GM04503 (cell line): Measurements from ENCODE around the gene SCN9A.
"Not testable (repeated sequence)": the region's sequence is repeated elsewhere in the genome, so short reads cannot be mapped to it uniquely, and the experiment has no call there.

Experiments used
- DNase-seq: peaks from one replicate; pipeline ENCODE4 v3.0.0-alpha.2; 2012; ENCODE audit warnings: low read depth

The SCN9A gene

GRCh38 chr2:166240387-166241313, 135.1 kb downstream of the SCN9A start:
- no peak for DNase-seq

GRCh38 chr2:166239548-166239947, 136.2 kb downstream of the SCN9A start:
- peak; percentile 62 for DNase-seq

- no peak for DNase-seq
Measured at GRCh38 chr2:166238176-166238575, 137.6 kb downstream of the SCN9A start.

- DNase-seq = peak; percentile 50
Measured at GRCh38 chr2:166234112-166234846, 141.5 kb downstream of the SCN9A start.

- DNase-seq = no peak
Measured at GRCh38 chr2:166233244-166233643, 142.5 kb downstream of the SCN9A start.

GRCh38 chr2:166230724-166231070, 145.0 kb downstream of the SCN9A start:
- no peak for DNase-seq

GRCh38 chr2:166230024-166230723, 145.6 kb downstream of the SCN9A start:
- peak; percentile 34 for DNase-seq

GRCh38 chr2:166229678-166230023, 146.1 kb downstream of the SCN9A start:
- no peak for DNase-seq

GRCh38 chr2:166224197-166224596, 151.5 kb downstream of the SCN9A start:
- no peak for DNase-seq

- no peak for DNase-seq
Measured at GRCh38 chr2:166223298-166223697, 152.4 kb downstream of the SCN9A start.

GRCh38 chr2:166211079-166211478, 164.7 kb downstream of the SCN9A start:
- DNase-seq = no peak

GRCh38 chr2:166209944-166210343, 165.8 kb downstream of the SCN9A start:
- DNase-seq = not testable (repeated sequence)

GRCh38 chr2:166209367-166209766, 166.4 kb downstream of the SCN9A start:
- DNase-seq = not testable (repeated sequence)

- not testable (repeated sequence) for DNase-seq
Measured at GRCh38 chr2:166206153-166206552, 169.6 kb downstream of the SCN9A start.

- no peak for DNase-seq
Measured at GRCh38 chr2:166202778-166203177, 173.0 kb downstream of the SCN9A start.

- DNase-seq = no peak
Measured at GRCh38 chr2:166197446-166197845, 178.3 kb downstream of the SCN9A start.

- no peak for DNase-seq
Measured at GRCh38 chr2:166193407-166193806, 182.3 kb downstream of the SCN9A start.

GRCh38 chr2:166188084-166188483, 187.7 kb downstream of the SCN9A start:
- DNase-seq = no peak

- no peak for DNase-seq
Measured at GRCh38 chr2:166184789-166185188, 191.0 kb downstream of the SCN9A start.

GRCh38 chr2:166181813-166182154, 194.0 kb downstream of the SCN9A start:
- DNase-seq = no peak

GRCh38 chr2:166180951-166181812, 194.6 kb downstream of the SCN9A start:
- DNase-seq = no peak

- no peak for DNase-seq
Measured at GRCh38 chr2:166179201-166179600, 196.5 kb downstream of the SCN9A start.
